Fibroblast of skin of left quadriceps (primary cell): ENCODE measurements around the gene TRPM8.
"Not testable (repeated sequence)": the region's sequence is repeated elsewhere in the genome, so short reads cannot be mapped to it uniquely, and the experiment has no call there.

Source experiments
- DNase-seq, 2 experiments: peaks; one replicate each; pipeline ENCODE4 v3.0.0-alpha.2; 2013; ENCODE audit warnings: low read depth in 2 of 2

The TRPM8 gene

GRCh38 chr2:233917116-233917515 is at the start of gene TRPM8:
TRPM8 (plus strand) TSS chr2:233917373; CDS start chr2:233926538, 9,165 bp downstream.
- DNase-seq = no peak

- peak; percentile 27 to 33 for DNase-seq
Measured at GRCh38 chr2:233867993-233868532, 49.1 kb upstream of the TRPM8 start, which contains the start of gene MSL3B. MSL3B (minus strand) TSS chr2:233868386.

DNA sequence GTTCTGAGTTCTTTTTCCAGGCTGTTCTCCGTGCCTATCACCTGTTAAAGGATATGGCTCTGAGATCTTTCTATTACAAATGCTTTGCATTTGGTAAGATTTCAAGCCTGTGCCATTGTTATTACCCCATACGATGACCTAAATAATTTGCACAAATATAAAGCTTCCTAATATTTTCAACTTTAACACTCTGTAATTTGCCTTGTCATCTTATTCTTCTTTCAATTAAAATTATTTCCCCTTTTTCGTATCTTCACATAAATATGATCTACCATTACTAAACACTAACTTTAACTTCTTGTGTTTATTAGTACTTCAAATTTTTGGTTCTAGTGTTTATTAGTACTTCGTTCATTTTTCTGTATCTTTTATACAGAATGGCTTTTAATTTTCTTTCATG is 45.7 kb upstream of the TRPM8 start:
- DNase-seq = no peak

DNA sequence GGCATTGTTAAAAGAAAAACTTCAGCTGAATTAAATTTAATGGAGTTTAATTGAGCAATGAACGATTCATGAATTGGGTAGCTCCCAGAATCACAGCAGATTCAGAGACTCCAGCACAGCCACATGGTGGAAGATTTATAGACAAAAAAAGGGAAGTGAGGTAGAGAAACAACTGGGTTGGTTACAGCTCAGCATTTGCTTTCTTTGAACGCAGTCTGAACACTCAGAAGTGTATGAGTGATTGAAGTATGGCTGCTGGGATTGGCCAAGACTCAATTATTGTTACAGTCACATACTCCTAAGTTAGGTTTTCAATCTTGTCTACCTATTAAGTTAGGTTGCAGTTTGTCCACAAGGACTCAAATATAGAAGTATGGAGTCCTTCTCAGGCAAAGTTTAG is 45.0 kb upstream of the TRPM8 start:
- DNase-seq = not testable (repeated sequence)

GRCh38 chr2:233882353-233882752 is 34.8 kb upstream of the TRPM8 start:
- DNase-seq = no peak

DNA sequence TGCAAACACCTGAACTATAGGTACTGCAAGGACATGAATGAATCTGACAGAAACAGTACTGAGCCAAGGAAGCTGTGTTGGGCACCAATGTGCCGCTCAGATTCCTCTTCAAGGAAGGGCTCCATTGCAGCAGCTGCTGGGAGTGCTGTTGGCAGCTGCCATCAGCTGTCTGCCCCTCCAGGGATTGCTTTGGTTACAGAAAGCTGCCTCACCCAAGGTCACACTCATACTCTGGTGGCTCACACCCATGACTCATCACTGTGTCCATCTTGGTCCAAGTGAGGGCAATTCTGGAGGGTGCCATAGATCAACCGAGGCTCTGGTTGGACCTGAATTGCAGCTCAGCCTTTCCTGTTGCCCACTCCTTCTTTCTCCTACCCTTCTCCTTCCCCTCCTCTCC is 24.4 kb upstream of the TRPM8 start:
- no peak for DNase-seq

DNA sequence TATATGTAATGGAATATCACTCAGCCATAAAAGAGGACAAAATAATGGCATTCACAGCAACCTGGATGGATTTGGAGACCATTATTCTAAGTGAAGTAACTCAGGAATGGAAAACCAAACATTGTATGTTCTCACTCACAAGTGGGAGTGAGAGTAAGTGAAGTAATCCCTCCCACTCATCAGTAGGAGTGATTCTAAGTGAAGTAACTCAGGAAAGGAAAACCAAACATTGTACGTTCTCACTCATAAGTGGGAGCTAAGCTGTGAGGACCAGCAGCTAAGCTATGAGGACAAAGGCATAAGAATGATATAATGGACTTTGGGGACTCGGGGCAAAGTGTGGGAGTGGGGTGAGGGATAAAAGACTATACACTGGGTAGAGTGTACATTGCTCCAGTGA is 20.9 kb upstream of the TRPM8 start:
- not testable (repeated sequence) for DNase-seq

GRCh38 chr2:233901367-233901766 is 15.8 kb upstream of the TRPM8 start:
- no peak for DNase-seq

DNA sequence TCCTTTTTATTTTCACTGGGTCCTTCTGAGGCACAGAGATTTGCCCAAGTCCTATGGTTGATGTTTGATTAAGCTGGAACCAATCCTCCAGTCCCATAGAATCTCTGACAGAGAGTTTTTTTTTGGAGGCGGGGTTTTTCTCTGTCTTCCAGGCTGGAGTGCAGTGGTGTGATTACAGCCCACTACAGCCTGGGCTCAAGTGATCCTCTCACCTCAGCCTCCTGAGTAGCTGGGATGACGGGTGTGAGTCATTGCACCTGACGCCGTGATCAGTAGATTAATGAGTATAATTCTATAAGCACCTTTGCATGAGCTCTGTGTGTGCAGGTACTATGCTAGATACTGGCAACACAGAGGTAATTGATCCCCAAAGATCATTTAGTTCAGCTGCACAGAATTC is 15.3 kb upstream of the TRPM8 start:
- DNase-seq = no peak

DNA sequence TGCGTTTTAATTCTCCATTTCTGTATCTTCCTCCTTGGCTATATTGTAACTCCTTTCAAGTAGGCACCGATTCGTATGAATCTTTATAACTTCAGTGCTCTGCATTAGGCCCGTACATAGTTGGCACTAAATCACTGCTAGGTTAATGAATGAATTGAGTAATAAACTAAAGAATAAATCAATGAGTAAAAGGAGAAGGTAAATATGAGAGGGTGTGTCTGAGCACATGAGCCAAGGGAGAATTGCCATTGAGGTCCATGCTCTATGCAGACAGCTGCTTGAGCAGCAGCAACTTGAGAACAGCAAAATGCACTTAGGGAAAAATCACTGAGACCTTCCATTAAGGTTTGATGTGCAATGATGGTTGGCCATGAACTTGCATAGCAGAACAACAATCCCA is 11.2 kb upstream of the TRPM8 start:
- no peak for DNase-seq

- DNase-seq = no peak
Measured at GRCh38 chr2:233907627-233908026, 9.5 kb upstream of the TRPM8 start.

DNA sequence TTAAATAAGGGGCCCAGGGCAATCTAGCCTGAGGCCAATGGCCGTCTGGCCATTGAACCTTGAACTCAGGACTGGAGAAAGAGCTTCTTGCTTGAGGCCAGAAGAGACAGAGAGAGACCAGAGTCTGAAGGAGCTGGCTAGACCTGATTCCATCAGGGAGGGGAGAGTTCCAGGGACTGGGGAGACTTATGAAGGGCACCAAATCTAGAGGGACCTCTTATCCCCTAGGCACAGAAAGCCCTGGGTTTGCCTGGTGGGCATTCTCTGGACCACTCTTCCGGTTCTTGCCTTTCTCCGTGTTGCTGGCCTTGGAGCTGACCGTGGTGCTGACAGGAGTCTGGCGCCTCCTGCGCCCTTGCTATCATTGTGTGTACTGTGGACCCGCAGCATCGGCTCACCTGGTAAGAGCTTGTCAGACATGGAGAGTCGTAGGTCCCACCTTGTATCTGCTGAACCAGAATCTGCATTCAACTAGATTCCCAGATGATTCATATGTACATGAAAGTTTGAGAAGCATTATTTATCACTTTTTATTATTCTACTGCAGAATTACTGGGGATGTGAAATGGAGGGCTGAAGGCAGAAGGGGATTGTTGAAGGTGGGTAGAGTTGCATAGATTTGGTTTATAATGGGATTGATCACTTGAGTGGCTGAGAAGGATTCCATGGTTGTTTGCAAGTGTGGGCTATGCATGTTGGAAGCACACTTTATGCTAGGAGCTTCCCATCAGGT is 4.3 kb upstream of the TRPM8 start:
- DNase-seq = peak; percentile 11

DNA sequence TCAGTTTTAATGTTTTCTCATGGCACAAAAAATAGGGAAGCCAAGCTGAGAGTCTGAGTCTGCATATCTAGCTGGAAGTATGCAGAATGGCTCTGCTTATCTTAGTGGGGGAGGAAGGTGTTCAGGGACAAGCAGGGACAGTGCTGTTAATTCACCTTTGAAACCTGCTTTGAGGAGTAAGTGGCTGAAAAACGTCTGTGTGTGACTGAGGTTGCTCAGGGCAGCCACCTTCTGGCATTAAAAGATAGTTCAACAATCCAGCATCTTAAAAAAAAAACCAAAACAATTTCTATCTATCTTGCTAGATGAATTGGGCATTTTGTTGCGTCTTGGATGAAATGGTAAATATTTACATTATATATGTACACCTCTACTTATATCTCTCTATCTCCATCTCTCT is 2.0 kb upstream of the TRPM8 start:
- no peak for DNase-seq

- no peak for DNase-seq
Measured at GRCh38 chr2:233919319-233919718, 2.1 kb downstream of the TRPM8 start.

- peak; percentile 3 to 4 for DNase-seq
Measured at GRCh38 chr2:233919938-233920337, 2.8 kb downstream of the TRPM8 start.

GRCh38 chr2:233922471-233922870 is 5.3 kb downstream of the TRPM8 start:
- DNase-seq = no peak

DNA sequence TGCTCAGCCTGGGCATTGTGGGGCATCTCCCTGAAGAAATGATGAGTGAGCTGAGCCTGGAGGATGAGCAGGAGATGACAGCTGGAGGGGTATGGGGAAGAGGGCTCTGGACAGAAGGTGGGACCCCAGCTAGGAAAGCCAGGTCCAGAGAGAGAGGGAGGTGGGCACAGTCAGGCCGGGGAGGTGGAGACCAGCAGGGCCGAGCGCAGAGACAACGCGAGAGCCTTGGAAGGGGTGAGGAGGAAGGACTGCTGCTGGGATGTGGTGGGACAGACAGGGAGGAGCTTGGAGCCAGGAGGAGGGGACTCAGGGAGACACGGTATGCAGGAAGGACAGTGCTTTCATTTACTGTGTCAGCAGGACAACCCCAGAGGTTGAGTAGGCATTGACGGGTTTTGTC is 8.2 kb downstream of the TRPM8 start:
- DNase-seq = no peak

- no peak for DNase-seq
Measured at GRCh38 chr2:233926806-233927205, 9.6 kb downstream of the TRPM8 start.

GRCh38 chr2:233928594-233929351 is 11.6 kb downstream of the TRPM8 start:
- no peak for DNase-seq

GRCh38 chr2:233929352-233930022 is 12.3 kb downstream of the TRPM8 start:
- no peak for DNase-seq

GRCh38 chr2:233934524-233934923 is 17.4 kb downstream of the TRPM8 start:
- no peak for DNase-seq

DNA sequence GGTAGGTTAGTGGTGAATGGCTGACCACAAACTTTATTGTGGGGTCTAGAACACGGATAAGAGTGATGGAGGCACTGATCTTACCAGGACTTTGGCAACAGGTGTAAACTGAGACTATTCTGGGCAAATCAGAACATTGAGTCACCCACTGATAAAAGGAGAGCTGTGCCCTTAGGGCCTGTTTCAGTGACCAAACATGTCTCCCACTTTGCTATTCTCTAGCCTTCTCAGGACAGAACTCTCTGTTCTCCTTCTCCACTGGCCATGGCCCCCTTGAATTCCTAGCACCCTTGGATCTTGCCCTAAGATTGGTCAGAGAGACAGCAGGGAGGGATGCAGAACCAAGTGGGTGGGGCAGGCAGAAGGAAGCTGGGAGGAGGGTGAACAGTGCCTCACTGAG is 18.3 kb downstream of the TRPM8 start:
- DNase-seq = no peak
